HG02759 (cell line): ENCODE results near the gene CHRNA5.

Source experiments
- ATAC-seq: cut with Tn5 transposase; IDR thresholded peaks from one replicate; pipeline ENCODE4 v1.9.1; 2021; ENCODE audit warnings: mild to moderate bottlenecking, moderate library complexity; ENCODE audit not compliant: unreplicated experiment

CHRNA5 gene

GRCh38 chr15:78619022-78619950 is 54.0 kb downstream of the CHRNA5 start:
- no peak for ATAC-seq

GRCh38 chr15:78620021-78620526 is 54.8 kb downstream of the CHRNA5 start:
- ATAC-seq: no peak

GRCh38 chr15:78620527-78621421 is 55.5 kb downstream of the CHRNA5 start, which contains the start of gene CHRNA3:
Gene CHRNA3 (minus strand): TSS chr15:78620996. CDS start chr15:78620794, 202 bp downstream.
- no peak for ATAC-seq

- ATAC-seq: no peak
Observed at GRCh38 chr15:78621810-78622402, 56.6 kb downstream of the CHRNA5 start.

- no peak for ATAC-seq
Observed at GRCh38 chr15:78623786-78624497, 58.6 kb downstream of the CHRNA5 start.

- ATAC-seq: no peak
Observed at GRCh38 chr15:78624651-78625590, 59.6 kb downstream of the CHRNA5 start.

GRCh38 chr15:78625606-78626280 is 60.4 kb downstream of the CHRNA5 start:
- no peak for ATAC-seq

GRCh38 chr15:78626381-78626995 is 61.2 kb downstream of the CHRNA5 start:
- ATAC-seq: no peak

GRCh38 chr15:78627348-78627747 is 62.0 kb downstream of the CHRNA5 start:
- no peak for ATAC-seq

GRCh38 chr15:78628227-78628626 is 62.9 kb downstream of the CHRNA5 start:
- ATAC-seq: no peak

GRCh38 chr15:78629031-78629715 is 63.9 kb downstream of the CHRNA5 start:
- no peak for ATAC-seq

- no peak for ATAC-seq
Observed at GRCh38 chr15:78629716-78630065, 64.4 kb downstream of the CHRNA5 start.

GRCh38 chr15:78630886-78631633 is 65.7 kb downstream of the CHRNA5 start:
- no peak for ATAC-seq

GRCh38 chr15:78633348-78633747 is 68.0 kb downstream of the CHRNA5 start:
- no peak for ATAC-seq

- ATAC-seq: no peak
Observed at GRCh38 chr15:78634210-78635145, 69.2 kb downstream of the CHRNA5 start.

- no peak for ATAC-seq
Observed at GRCh38 chr15:78635346-78635745, 70.0 kb downstream of the CHRNA5 start.
